Fibroblast of skin of right quadriceps (primary cell): ENCODE results near the gene PAPSS2.
"Not testable (repeated sequence)": the region's sequence is repeated elsewhere in the genome, so short reads cannot be mapped to it uniquely, and the experiment has no call there.

Experiments
- DNase-seq: peaks from one replicate; pipeline ENCODE4 v3.0.0-alpha.2; 2013

PAPSS2 gene

DNA sequence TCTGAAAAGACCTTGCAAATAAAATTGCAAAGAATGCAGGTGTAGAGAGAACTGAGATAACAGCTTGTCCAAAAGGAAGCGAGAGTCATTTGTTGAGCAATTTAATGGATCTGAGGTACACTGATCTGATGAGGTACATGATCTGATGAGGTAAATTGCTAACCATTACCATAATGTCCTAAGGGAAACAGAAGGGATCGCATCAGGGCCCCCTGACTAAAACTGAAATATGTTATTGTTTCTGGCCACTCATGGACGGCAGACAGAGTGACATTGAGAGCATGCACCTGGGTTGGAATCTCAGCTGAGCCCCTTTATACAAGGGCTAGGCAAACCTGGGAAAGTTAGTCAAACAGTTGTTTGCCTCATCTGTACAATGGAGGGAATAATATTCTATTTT, 15.8 kb upstream of the PAPSS2 start:
- no peak for DNase-seq

DNA sequence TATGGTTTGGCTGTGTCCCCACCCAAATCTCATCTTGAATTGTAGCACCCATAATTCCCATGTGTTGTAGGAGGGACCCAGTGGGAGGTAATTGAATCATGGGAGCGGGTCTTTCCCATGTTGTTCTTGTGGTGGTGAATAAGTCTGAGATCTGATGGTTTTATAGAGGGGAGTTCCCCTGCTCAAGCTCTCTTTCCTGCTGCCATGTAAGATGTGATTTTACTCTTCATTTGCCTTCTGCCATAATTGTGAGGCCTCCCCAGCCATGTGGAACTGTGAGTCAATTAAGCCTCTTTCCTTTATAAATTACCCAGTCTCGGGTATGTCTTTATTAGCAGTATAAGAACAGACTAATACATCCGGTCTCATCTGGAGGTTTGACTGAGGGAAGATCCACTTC, 15.2 kb upstream of the PAPSS2 start:
- not testable (repeated sequence) for DNase-seq

DNA sequence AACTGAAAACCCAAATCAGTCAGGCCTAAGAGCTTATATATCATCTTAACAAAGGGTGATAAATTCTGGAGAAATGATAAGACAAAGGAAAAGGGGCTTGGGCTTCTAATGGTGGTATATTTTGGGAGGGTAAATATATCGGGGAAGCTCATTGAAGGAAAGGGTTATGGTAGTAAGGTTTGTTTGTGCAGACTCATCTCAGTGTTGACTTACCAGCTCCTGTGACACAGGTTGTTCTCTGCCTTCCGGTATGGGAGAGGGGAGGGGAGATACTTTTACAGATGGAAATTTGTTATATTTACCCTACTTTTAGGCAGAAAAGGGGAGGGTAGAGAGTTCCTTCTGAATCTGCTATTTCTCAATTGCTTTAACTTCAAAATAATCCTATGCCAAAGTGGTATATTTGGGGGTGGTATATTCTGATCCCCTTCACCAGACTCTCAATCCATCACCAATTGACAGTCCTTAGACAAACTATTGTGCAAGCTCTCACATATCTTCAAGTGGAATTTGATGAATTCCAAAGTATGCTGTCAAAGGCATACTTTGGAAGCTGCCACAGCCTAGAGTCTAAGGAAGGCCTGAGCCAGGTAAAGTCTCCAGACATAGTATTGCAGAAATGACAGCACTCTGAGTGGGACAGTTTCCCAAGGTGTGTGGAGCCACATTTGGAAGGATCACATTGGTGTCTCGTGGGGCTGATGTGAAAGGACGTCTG, 13.3 kb upstream of the PAPSS2 start:
- DNase-seq, result no peak

DNA sequence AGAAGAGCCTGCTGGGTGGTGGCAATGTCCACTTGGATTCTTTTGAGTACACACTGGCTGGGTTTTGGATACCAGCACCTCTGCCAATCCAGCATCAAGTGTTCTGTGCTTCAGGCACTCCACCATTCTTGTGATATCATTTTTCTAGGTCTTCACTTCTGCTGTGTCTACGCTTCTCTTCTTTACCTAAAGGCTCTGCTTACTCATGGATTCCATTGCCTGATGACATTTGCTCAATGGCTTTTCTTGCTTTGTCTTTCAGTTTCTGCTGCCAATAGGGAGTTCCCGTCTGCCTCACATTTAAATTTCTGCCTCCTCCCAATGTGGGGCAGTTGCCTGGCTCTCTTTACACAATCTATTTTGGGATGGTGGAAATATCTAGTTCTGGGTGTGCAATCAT, 12.7 kb upstream of the PAPSS2 start:
- DNase-seq, result no peak

DNA sequence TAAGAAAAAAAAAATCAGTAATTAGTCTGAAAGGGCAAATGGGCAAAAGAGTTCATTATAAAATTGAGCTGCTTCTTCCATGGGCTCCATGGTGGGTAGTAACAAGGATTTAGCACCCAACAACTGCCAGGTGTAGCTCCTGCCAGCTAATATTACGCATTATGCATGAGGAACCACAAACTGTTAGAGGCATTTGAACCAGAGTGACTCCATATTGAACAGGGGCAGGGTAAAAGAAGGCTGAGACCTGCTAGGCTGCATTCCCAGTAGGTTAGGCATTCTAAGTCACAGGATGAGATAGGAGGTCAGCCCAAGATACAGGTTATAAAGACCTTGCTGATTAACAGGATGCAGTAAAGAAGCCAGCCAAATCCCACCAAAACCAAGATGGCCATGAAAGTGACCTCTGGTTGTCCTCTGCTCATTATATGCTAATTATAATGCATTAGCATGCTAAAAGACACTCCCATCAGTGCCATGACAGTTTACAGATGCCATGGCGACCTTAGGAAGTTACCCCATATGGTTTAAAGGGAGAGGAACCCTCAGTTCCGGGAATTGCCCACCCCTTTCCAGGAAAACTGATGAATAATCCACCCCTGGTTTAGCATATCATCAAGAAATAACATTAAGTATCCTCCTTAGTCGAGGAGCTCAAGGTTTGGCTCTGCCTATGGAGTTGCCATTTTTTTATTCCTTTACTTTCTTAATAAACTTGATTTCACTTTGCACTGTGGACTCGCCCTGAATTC, 8.7 kb upstream of the PAPSS2 start:
- no peak for DNase-seq

DNA sequence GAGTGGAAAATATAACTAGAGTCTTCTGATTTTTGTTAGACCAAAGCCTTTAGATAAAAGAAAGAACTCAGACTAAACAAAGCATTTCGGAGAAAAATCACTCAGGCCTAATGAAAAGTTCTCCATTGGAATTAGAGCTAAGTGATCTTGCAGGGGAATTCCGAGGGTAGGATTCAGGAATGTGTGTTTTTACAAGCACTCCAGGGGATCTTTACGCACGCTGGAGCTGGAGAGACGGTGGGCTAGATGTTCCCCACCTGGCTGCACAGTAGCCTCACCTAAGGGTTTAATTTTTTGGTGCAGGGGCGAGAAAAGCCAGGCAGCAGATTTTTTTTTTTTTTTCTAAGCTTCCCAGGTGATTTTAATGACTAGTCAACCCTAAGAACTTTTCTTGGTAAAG, 7.9 kb upstream of the PAPSS2 start:
- DNase-seq, result no peak

DNA sequence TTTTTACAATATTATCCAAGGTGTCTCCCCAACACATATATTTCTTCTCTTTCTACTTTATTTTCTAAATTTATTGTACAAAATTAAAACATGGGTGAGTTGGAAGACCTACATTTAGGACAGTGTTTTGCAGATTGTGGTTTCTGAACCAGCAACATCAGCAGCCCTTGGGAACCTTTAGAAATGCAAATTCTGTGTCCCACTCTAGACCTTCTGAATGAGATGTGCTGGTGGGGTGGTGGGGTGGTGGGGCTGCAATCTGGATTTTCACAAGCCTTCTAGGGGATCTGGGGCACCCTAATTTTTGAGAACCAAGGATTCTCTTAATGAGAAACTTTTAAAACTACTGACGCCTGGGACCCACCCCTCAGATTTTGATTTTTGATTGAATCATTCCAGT, 7.4 kb upstream of the PAPSS2 start:
- no peak for DNase-seq

DNA sequence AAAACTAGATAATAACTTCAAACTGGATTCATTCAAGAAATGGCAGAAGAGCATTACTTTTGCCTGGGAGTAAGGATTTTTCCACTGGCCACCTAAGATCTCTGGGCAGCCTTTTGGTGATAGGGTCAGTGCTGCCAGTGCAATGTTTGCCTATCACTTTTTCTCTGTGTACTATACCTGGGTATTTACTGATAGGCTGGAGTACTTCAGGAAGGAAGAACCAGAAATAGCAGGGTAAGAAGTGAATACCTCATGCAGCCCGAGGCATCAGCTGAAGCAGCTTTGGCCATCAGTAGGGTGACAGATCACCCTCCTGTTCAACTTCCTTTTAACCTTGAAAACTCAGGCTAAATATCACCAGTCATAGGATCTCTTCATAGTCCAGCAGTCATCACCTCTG, 5.5 kb upstream of the PAPSS2 start:
- no peak for DNase-seq

DNA sequence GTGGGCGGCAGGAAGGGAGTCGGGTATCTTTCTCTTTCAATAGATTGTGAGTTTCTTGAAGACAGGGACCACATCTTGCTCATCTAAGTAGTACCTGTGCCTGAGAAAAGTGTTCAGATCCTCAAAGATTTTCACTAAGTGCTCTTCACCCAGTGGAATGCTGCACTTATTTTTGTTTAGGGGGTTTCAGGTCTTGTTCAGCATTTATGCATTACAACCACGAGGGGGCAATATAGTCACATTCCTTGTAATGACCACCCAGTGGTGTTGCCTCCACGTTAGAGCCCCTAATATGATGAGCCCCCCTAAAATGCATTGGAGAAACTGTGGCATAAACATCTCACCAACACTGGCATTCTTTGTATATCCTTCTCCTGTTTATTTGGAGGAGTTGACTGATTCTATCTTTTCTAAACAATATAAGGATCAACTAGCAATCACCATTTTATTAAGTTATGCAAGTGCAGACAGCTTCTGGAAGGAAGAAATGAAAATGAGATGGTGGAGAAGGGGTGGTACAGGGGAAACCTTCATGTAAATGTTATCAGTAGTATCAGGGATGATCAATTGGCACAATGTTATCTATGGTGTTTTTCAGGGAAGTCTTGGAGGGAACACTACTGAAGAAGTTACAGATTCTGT, 3.1 kb upstream of the PAPSS2 start:
- peak; percentile 52 for DNase-seq

DNA sequence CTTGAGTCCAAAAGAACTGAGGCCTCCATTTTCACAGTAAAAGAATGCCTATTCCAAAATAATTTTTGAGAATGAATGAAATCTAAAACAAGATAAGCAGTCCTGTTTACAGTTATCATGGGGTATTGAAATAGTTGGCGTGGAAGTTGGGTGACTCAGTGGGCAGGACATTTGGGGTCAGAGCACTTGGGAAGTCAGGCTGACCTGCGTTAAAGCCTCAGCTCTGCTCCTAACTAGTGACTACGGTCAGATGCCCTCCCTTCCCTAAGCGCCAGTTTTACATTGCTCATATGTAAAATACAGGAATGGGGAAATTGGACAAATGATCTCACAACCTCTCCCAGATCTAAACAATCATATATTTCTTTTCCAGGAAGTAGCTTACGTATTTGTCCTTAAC, 2.3 kb upstream of the PAPSS2 start:
- no peak for DNase-seq

DNA sequence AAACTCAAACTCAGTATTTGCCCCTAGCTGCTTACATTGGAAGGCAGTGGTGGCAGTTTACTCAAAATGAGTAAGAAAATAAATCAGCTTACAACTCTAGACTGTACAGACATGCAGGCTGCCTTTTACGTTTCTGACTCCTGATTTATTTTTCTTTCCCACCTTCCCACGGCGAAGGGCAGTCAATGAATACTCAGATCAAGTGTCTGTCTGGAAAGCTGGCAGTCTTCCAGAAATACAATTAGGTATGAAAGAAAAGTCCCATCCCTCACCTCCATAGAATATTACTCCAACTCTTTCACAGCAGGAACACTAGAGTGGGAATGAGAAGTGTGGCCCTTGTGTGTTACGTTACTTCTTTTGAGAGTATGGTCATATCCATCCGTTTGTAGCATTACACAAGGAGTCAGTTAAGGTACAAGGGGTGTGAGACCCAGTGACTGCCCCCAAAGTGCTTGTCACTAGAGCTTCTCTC, 1.3 kb upstream of the PAPSS2 start:
- no peak for DNase-seq

DNA sequence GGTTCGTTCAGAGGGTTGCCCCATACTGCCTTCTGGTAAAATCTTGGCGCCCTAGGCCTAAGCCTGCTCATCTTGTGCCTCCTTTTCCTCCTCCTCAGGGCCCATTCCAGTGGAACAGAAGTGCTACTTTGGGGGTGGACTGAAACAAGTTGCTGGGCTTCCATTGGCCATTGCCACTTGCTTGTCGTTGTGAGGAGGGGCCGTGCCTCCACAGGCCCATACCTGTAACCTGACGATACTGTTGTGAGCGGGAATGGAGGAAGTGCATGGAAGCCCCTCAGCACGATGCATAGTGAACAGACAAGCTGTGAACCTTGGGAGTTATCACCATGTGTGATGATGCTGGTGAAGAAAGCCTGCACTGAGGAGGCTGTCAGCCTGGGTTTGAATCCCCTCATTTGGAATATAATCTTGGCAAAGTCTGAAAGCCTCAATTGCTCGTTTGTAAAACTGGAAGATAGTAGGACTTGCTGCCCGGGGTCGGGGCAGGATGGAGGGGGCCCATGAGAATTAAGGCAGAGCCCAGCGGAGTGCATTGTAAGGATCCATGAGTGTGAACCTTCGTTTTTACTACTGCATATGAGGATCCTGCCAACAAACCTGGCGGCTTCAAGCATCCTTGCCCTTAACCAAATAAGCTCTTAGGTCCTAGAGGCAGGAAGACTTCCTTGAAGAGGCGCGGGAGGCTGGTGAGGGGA, 671 bp upstream of the PAPSS2 start:
- DNase-seq, result no peak

DNA sequence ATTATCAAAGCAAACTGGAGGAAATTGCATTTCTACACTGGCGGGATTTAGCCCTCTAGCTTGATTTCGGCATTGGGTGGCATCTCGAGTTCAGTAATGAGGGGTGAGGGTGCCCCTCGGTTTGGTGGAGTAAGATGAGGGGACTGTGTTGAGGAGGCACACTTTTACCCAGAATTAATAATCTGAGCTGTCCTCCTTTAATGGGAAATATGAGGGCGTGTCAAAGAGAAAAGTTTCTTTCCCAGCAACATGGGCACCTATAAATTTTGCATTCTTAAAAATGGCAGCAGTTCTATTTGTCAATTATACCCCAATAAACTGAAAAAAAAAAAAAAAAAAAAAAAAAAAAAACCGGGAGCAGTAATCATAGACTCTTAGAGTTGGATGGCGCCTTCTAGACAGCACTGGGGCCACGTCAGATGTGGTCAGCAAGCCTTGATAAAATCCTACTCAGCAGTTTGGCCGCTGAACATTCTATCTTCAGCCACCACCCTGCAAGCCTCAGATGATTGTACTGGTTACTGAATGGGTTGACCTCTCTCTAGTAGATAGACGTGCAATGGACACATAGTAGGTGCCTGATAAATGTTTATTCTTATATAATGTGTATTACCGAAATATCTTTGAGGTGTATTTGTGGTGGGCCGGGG, 931 bp downstream of the PAPSS2 start:
- peak; percentile 46 for DNase-seq

DNA sequence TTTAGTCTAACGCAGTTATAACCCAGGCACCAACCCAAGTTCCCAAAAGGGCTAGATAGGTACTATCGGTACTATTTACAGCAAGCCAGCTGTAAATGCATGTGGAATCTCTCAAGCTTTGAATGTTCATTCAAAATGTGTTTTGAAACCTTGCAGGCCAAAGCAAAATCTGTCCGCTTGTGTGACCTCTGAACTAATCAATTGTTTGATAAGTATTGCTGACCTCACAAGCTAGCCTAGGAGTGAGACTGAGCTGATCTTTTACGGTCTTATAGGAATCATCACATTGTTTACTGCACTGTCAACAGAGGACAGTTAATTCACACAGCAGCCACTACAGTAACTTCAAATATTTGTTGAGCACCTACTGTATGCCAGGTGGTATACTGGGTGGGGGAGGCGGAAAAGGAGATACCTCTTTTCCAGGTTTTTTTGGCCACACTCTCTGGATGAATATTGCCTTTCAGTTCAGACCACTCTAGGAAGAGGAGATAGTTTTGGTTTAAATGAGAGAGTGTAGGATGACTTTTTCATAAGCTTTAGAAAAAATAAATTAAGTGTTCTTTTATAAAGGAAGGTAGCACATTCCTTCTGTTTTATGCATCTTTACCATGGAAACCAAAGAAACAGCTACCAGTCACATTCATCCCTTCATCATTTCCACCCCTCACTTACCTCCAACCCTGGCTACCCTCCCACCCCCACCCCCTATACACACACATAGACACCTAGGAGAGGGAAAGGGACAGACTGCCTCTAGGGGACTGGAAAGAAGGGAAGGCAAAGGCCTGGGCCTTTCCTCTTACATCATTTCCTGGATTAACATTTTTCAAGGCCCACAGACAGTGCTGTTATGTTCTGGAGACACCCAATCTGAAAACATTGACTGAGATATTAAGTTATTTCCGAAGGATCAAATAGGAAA, 2.4 kb downstream of the PAPSS2 start:
- DNase-seq, result peak; percentile 46

DNA sequence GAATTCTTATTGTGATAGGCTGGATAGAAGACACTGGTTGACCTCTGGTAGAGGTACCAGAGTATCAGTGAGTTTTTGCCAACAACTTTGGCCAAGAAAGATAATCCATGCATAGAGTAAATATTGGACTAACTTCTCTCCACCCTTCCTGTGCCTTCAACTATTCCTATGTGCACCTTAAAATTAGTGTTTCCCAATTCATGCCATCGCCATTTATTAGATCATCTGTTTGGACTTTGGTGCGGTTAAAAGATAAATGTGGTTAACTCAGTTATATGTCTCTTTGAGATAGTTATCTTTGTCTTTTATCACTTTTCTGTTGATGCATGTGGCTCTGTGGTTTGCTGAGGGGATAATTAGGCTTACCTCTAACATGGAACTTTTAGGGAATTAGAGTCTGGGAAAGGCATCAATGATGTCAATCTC, 4.6 kb downstream of the PAPSS2 start:
- no peak for DNase-seq

DNA sequence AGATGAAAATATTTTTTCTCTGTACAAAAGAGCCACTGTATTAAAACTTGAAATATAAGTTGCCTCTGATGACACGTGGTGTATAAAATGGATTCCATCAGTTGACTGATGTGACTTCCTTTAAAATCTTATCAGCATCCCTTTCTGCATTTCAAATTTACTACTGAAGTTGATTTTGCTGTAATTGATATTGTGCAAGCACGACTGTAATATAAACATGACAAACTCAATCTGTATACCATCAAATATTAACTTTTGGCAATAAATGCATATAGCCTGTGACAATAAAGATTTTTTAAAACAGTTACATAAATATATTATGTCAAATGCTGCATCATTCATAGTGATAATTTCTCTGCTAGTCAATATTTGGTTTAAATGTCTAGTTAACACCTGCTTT, 7.8 kb downstream of the PAPSS2 start:
- DNase-seq, result no peak

DNA sequence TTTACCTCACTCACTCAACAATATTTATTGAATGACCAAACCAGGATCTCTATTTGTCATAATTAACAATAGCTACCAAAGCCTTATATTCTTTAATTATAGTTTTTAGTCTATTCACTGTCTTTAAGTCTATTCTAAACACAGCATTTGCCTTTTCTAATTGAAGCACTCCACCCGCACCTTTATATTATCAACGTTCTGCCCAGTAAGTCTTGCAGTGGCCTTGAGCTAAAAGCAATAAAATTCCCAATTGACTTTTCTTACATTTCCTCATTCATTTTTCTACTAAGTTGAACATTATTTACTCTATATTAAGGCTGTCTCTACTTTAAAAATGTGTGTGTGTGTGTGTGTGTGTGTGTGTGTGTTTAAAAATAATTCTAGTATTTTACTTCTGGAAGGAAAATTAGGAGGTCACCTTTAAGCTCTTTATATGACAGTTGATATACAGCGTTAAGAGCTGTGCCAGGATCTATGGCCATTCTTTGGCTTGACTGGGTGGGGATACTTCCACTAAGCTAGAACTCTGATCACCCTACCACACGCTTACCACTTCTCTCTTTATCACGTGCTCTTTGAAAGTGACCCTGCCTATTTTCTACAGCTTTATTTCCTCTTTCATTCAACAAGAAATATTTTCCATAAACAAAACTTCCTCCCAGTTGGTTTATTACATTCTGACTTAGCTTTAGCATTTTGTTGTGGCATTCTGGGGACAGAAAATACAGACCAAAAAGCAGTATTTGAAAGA, 8.8 kb downstream of the PAPSS2 start:
- DNase-seq, result no peak

DNA sequence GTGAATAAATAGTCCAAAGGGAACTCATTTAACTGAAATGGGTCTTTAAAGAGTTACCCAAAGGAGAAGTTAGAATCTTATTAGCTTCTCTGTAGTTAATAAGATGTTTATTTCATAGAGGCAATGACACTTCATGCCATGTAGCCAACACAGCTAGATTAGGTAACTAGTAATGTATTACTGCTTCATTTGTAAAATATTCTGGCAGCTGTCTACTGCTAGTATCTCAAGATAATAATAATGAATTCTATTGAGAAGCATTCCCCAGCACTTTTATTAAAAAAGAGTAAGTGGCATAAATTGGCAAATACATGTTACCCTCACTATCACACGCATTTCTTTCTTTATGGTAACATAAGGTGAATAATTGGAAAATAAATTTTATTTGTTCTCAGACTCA, 10.1 kb downstream of the PAPSS2 start:
- DNase-seq, result no peak

DNA sequence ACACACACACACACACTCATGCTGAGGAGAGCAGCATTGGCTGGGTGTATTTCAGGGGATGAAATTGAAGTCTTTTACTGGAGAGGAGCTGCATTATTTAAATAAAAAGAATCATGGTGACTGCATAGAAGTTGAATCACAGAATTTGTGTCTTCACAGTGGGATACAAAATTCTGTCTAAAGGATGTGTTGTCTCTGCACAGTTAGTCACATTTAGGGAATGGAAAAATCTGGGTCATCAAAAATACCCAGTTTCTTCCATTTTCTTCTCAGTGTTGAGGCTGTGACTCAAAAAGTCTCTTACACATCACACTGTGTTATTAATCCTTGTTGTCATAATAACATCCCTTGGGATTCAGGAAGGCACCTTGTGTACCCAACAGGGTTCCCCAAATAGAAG, 10.9 kb downstream of the PAPSS2 start:
- peak; percentile 37 for DNase-seq

DNA sequence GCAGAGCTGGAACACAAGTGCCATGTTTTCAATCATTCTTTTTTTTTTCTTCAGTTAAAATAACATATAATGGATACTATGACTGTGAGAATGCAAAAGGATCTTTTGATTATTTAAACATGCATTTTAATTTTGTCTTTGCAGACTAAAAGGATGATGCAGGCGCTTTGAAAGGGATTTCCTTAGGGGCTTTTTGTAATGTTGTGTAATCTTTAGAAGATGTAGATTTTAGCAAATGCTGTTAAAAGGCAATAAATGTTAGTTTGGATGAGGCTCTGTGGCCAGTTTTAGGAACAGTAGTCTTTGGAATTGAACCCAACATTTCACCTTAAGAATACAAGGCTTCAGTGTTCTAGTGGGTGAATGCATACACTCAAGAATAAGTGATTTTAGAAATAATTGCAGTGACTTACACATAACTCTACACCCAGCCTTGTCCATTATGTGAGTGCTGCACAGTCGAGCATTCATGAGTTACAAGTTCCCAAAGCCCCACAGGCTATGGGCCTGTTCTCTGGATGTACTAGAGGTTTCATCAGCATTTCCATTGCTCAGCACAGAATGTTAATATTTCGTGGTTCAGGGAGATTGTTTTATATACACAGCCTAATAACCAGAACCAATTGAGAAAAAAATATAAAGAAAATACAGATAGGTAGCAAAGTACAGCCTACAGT, 11.6 kb downstream of the PAPSS2 start:
- DNase-seq, result peak; percentile 14
